HTR-8/SVneo (cell line): ENCODE data around the gene SYT8.
A peak's percentile ranks its signal among the peaks of the same experiment; 100 is the strongest.
"Not testable (repeated sequence)": the region's sequence is repeated elsewhere in the genome, so short reads cannot be mapped to it uniquely, and the experiment has no call there.

Experiments used
- DNase-seq: peaks from one replicate; pipeline ENCODE4 v3.0.0; 2011; ENCODE audit warnings: low spot score, mixed read lengths; ENCODE audit not compliant: insufficient read length
- FAIRE-seq: peaks from 2 replicates; lab custom pipeline; 2011; peaks lifted over from hg19 to GRCh38; lab: Jason Lieb, UNC

Gene SYT8

GRCh38 chr11:1868636-1869291 lies 34.0 kb downstream of the SYT8 start:
- no peak for FAIRE-seq

GRCh38 chr11:1869427-1870325 lies 34.9 kb downstream of the SYT8 start:
- no peak for FAIRE-seq
- no peak for DNase-seq

More at GRCh38 chr11:1868636-1869291, 34.0 kb downstream of the SYT8 start:
- DNase-seq: no peak

GRCh38 chr11:1870326-1870696 lies 35.5 kb downstream of the SYT8 start:
- FAIRE-seq: no peak
- DNase-seq: no peak

GRCh38 chr11:1870721-1871466 lies 36.1 kb downstream of the SYT8 start:
- FAIRE-seq: no peak

GRCh38 chr11:1871531-1871930 lies 36.7 kb downstream of the SYT8 start:
- no peak for DNase-seq
- no peak for FAIRE-seq

More at GRCh38 chr11:1870721-1871466, 36.1 kb downstream of the SYT8 start:
- no peak for DNase-seq

GRCh38 chr11:1872267-1872985 lies 37.6 kb downstream of the SYT8 start:
- FAIRE-seq (no peak), DNase-seq (no peak)

- FAIRE-seq (no peak), DNase-seq (no peak)
These were observed 38.4 kb downstream of the SYT8 start for GRCh38 chr11:1873048-1873812.

GRCh38 chr11:1873813-1874150 lies 39.0 kb downstream of the SYT8 start:
- not testable (repeated sequence) for FAIRE-seq, DNase-seq

GRCh38 chr11:1874441-1875092 lies 39.8 kb downstream of the SYT8 start:
- not testable (repeated sequence) for DNase-seq, FAIRE-seq

- no peak for DNase-seq
- FAIRE-seq: no peak
These were observed 40.5 kb downstream of the SYT8 start for GRCh38 chr11:1875093-1875850.

- not testable (repeated sequence) for FAIRE-seq, DNase-seq
These were observed 41.1 kb downstream of the SYT8 start for GRCh38 chr11:1875851-1876301.

- DNase-seq (peak; percentile 35), FAIRE-seq (peak; percentile 46)
These were observed 41.7 kb downstream of the SYT8 start for GRCh38 chr11:1876361-1877063.

- DNase-seq (no peak), FAIRE-seq (no peak)
These were observed 42.7 kb downstream of the SYT8 start for GRCh38 chr11:1877211-1878136.

- no peak for FAIRE-seq
- no peak for DNase-seq
These were observed 43.6 kb downstream of the SYT8 start for GRCh38 chr11:1878137-1879031.

- FAIRE-seq: no peak
- DNase-seq: no peak
These were observed 44.7 kb downstream of the SYT8 start for GRCh38 chr11:1879342-1879940.
